PC-9 (cell line): ENCODE results near the gene NR4A1. TPM values are rescaled to one million over a fixed set of nuclear protein-coding genes. Genes with fewer than 3 reads are reported as not detected.

ENCODE experiments used
- BruUV-seq: library from RNA; stranded (reverse); fragments of 400-500 nt; replicated peaks from 2 replicates; lab custom pipeline; 2021; lab: Mats Ljungman, UMichigan
- CTCF ChIA-PET: fragments of 300-600 bp; sonication (Branson Sonifier 250); formaldehyde crosslinking; loops from one replicate; lab custom pipeline; 2022; ENCODE audit warnings: antibody characterized with exemption; lab: Charles Lee
- POLR2A ChIA-PET: fragments of 300-600 bp; sonication (Branson Sonifier 250); formaldehyde crosslinking; loops from one replicate; lab custom pipeline; 2022; ENCODE audit warnings: antibody characterized with exemption; ENCODE audit not compliant: unreplicated experiment; lab: Charles Lee
- DNase-seq, 2 experiments: peaks; one replicate each; pipeline versions ENCODE4 v3.0.0 to v3.0.0-alpha.2; 2015 to 2022; ENCODE audit warnings: mixed read lengths in 1 of 2
- H2AFZ ChIP-seq: fragments of 200-600 bp; sonication (generic); 2 replicates; pipeline ENCODE4 v1.8.1; 2017; ENCODE audit warnings: antibody characterized with exemption
- H3F3A ChIP-seq: fragments of 200-600 bp; sonication (generic); 2 replicates; pipeline ENCODE4 v1.8.1; 2017; ENCODE audit warnings: antibody characterized with exemption, mild to moderate bottlenecking, low read depth; ENCODE audit not compliant: insufficient read depth
- H3K27ac ChIP-seq: fragments of 200-600 bp; sonication (generic); 2 replicates; pipeline ENCODE4 v1.6.1; 2016; ENCODE audit warnings: mixed run types
- H3K27me3 ChIP-seq: fragments of 200-600 bp; sonication (generic); 2 replicates; pipeline ENCODE4 v1.6.1; 2016; ENCODE audit warnings: low read depth, mixed run types; ENCODE audit not compliant: insufficient read depth
- H3K36me3 ChIP-seq: fragments of 200-600 bp; sonication (generic); 2 replicates; pipeline ENCODE4 v1.6.1; 2016; ENCODE audit warnings: low read depth, mixed run types
- H3K4me1 ChIP-seq: fragments of 200-600 bp; sonication (generic); replicated peaks from 2 replicates; pipeline ENCODE4 v1.6.1; 2016; ENCODE audit warnings: mixed run types; ENCODE audit not compliant: insufficient read depth
- H3K4me2 ChIP-seq: fragments of 200-600 bp; sonication (generic); 2 replicates; pipeline ENCODE4 v1.6.1; 2017; ENCODE audit warnings: mixed run types
- H3K4me3 ChIP-seq: fragments of 200-600 bp; sonication (generic); 2 replicates; pipeline ENCODE4 v1.6.1; 2016; ENCODE audit warnings: mixed run types
- H3K79me2 ChIP-seq: fragments of 200-600 bp; sonication (generic); 2 replicates; pipeline ENCODE4 v1.6.1; 2017; ENCODE audit warnings: low read depth, mixed run types
- H3K9me2 ChIP-seq: fragments of 200-600 bp; sonication (generic); 2 replicates; pipeline ENCODE4 v1.8.1; 2017; ENCODE audit warnings: mild to moderate bottlenecking; ENCODE audit not compliant: insufficient read depth
- H3K9me3 ChIP-seq: fragments of 200-600 bp; sonication (generic); 2 replicates; pipeline ENCODE4 v1.8.1; 2016; ENCODE audit warnings: low read depth; ENCODE audit not compliant: insufficient read depth
- H4K20me1 ChIP-seq: fragments of 200-600 bp; sonication (generic); 2 replicates; pipeline ENCODE4 v1.8.1; 2017; ENCODE audit not compliant: insufficient read depth
- EZH2 ChIP-seq: fragments of 200-600 bp; sonication (generic); IDR thresholded peaks from 2 replicates; pipeline ENCODE4 v1.8.0; 2017; ENCODE audit warnings: antibody characterized with exemption, low read depth
- intact Hi-C: fragments of 100-400 bp; cut with micrococcal nuclease; formaldehyde crosslinking; loops from one replicate; pipeline ENCODE4 v1.10.0; 2022; ENCODE audit not compliant: unreplicated experiment
- total RNA-seq: library from RNA; stranded (reverse); gene quantifications from 2 replicates; pipeline ENCODE4 v1.2.3, GENCODE V29; 2021
- TF ChIP-seq, protein P1 (sequence below): fragments of 200-600 bp; sonication (generic); conservative IDR thresholded peaks from 2 replicates; pipeline ENCODE4 v1.6.1; 2017; ENCODE audit warnings: mixed run types, antibody characterized with exemption, mild to moderate bottlenecking, moderate library complexity

NR4A1 gene
- total RNA-seq, 1 experiment from 2014 or later: 6.5 TPM

DNA sequence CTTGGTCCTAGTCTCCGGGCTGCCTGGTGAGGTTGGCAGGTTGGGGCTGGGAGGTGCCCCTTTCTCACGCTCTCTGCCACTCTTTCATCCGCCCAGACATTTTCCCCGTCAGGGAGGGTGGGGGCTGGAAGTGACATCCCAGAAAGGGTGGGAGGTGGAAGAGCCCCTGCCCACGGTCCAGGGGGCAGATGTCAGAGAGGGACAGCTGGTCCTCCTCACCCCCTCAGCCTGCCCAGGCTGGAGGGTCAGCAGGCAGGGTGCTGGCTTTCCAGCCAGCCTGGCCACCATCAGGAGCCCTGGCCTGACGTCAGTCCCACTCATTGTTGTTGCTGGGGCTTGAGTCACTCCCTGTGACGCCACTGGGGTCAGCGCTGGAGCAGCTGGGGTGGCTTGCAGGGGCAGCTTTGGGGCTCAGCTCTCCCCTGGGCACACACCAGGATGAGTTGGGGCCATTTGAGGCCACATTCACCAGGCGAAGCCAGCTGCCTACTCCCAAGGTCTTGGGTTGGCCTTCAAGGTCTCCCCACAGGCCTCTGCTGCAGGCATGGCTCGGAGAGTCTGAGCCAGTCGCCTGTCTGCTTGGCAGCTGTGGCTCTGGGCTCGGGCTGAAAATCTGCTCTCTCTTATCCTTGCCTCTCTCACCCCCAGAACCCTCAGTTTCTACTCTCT is 12.9 kb downstream of the NR4A1 start:
- BruUV-seq: TSS peak; percentile 71
- ChIA-PET CTCF (interaction anchor here (0.5 to 0.9 kb wide), 3 partner anchors 20 to 39 kb away, joined by 3 to 9 read pairs (median 4); no protein-coding TSS in a partner anchor), POLR2A (interaction anchor here (0.5 to 0.6 kb wide), 2 partner anchors 401 to 781 kb away, joined by 3 to 14 read pairs; no protein-coding TSS in a partner anchor)
- no peak overlapping the region for H3K27ac ChIP-seq
- H3K27me3 ChIP-seq: peaks cover 6% of the 10 kb centered on the region; the same call in 1 of the 2 replicates
- no peaks in the 10 kb centered on the region for H4K20me1 ChIP-seq
- no peak overlapping the region for H2AFZ ChIP-seq
- H3K4me3 ChIP-seq: no peak overlapping the region
- no peaks in the 10 kb centered on the region for H3K36me3 ChIP-seq
- TF ChIP-seq, protein P1, sequence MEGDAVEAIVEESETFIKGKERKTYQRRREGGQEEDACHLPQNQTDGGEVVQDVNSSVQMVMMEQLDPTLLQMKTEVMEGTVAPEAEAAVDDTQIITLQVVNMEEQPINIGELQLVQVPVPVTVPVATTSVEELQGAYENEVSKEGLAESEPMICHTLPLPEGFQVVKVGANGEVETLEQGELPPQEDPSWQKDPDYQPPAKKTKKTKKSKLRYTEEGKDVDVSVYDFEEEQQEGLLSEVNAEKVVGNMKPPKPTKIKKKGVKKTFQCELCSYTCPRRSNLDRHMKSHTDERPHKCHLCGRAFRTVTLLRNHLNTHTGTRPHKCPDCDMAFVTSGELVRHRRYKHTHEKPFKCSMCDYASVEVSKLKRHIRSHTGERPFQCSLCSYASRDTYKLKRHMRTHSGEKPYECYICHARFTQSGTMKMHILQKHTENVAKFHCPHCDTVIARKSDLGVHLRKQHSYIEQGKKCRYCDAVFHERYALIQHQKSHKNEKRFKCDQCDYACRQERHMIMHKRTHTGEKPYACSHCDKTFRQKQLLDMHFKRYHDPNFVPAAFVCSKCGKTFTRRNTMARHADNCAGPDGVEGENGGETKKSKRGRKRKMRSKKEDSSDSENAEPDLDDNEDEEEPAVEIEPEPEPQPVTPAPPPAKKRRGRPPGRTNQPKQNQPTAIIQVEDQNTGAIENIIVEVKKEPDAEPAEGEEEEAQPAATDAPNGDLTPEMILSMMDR: no peak
- no peak for TF ChIP-seq EZH2
- H3K9me2 ChIP-seq: no peaks in the 10 kb centered on the region
- H3K4me1 ChIP-seq: 0 out of 2 replicates have a peak, but pooled peaks cover 1% of the 10 kb centered on the region
- H3F3A ChIP-seq: peaks cover 3% of the 10 kb centered on the region
- H3K4me2 ChIP-seq: no peak overlapping the region
- peak in 1 of 2 experiments; percentile 52 for DNase-seq
- H3K79me2 ChIP-seq: no peaks in the 10 kb centered on the region
- no peaks in the 10 kb centered on the region for H3K9me3 ChIP-seq
- intact Hi-C loops: no loop called here

- H3K9me2 ChIP-seq: no peaks in the 10 kb centered on the region
- H3K9me3 ChIP-seq: no peaks in the 10 kb centered on the region
- TF ChIP-seq, protein P1: no peak
- no peak for TF ChIP-seq EZH2
- POLR2A ChIA-PET: no interaction called here
- peaks cover 17% of the 10 kb centered on the region for H3K79me2 ChIP-seq
- H3K36me3 ChIP-seq: no peaks in the 10 kb centered on the region
- H3K4me3 ChIP-seq: no peak overlapping the region
- H3K4me2 ChIP-seq: no peak overlapping the region
- no peak overlapping the region for H3K27ac ChIP-seq
- no peak overlapping the region for H2AFZ ChIP-seq
- intact Hi-C loops: no loop called here
- DNase-seq: no peak
- CTCF ChIA-PET: no interaction called here
- BruUV-seq: no TSS peak
- peaks cover 2% of the 10 kb centered on the region; the same call in 1 of the 2 replicates for H4K20me1 ChIP-seq
- H3F3A ChIP-seq: peaks cover 6% of the 10 kb centered on the region
- H3K27me3 ChIP-seq: peaks cover 6% of the 10 kb centered on the region; the same call in 1 of the 2 replicates
- H3K4me1 ChIP-seq: peaks cover 11% of the 10 kb centered on the region
Observed at GRCh38 chr12:52066346-52067080, 15.3 kb downstream of the NR4A1 start.

- Histone ChIP-seq H3K9me3 (no peaks in the 10 kb centered on the region), H3K36me3 (peaks cover 3% of the 10 kb centered on the region; the same call in 1 of the 2 replicates), H3K27me3 (peaks cover 6% of the 10 kb centered on the region; the same call in 1 of the 2 replicates), H4K20me1 (peaks cover 8% of the 10 kb centered on the region), H2AFZ (no peak overlapping the region), H3K4me3 (no peak overlapping the region), H3F3A (peaks cover 6% of the 10 kb centered on the region), H3K4me1 (peaks cover 16% of the 10 kb centered on the region), H3K27ac (no peak overlapping the region), H3K9me2 (no peaks in the 10 kb centered on the region), H3K79me2 (peaks cover 22% of the 10 kb centered on the region), H3K4me2 (no peak overlapping the region)
- intact Hi-C loops: no loop called here
- DNase-seq: no peak
- CTCF ChIA-PET: no interaction called here
- TF ChIP-seq, protein P1: no peak
- TF ChIP-seq EZH2: no peak
- POLR2A ChIA-PET: no interaction called here
- no TSS peak for BruUV-seq
Observed at GRCh38 chr12:52067081-52067374, 15.8 kb downstream of the NR4A1 start.
